ENCODE results near the gene LMO1.

LMO1 gene

GRCh38 chr11:8263109-8263768 is 439 bp downstream of the LMO1 start:
- no peak for DNase-seq

DNA sequence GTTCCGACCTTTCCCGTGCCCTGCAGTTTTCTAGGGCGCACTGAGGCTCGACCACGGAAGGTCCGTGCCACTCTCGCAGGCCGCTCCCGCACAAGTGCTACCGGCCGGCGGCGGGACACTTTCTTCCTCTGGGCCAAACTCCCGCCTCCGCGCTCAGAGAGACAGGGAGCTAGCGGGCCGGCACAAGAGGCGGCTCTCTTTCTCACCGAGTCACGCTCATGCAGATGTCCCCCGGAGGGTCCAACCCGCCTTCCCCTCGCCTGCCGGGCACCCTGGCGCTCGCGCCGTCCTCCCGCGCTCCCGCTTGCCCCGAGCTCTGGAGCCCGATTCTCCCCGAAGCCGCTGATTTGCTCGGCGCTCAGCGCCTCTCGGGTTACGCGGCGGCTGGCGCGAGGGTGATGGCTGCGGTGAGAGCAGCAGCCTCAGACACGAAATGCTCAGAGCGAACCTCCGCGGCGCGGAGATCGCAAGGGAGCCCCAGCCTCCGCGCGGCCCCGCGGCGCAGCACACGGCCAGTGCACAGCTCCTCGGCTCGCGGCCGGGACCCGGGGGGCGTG is 1.0 kb downstream of the LMO1 start:
- peak; percentile 55 for DNase-seq

GRCh38 chr11:8261921-8262551 is 1.6 kb downstream of the LMO1 start:
- DNase-seq, result no peak

DNA sequence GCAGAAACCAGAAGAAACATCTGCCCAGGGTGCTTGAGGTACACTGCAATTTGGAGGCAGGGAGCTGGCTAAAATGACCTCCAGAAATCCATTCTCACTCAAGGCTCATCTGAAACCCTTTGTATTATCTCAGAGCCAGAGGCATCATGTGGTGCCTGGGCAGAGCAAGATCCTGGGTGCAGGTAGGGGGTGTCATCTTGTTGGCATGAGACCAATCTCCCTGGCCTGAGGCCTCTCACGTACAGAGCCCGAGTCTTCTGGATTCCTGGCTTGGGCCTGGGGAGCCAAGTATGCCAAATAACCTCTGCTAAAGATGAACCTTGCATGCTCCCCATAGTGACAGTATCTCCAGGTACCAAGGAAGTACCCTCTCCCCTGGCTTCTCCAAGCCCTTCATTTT is 2.4 kb downstream of the LMO1 start:
- DNase-seq, result no peak

GRCh38 chr11:8260202-8260966 is 3.3 kb downstream of the LMO1 start:
- DNase-seq, result no peak

DNA sequence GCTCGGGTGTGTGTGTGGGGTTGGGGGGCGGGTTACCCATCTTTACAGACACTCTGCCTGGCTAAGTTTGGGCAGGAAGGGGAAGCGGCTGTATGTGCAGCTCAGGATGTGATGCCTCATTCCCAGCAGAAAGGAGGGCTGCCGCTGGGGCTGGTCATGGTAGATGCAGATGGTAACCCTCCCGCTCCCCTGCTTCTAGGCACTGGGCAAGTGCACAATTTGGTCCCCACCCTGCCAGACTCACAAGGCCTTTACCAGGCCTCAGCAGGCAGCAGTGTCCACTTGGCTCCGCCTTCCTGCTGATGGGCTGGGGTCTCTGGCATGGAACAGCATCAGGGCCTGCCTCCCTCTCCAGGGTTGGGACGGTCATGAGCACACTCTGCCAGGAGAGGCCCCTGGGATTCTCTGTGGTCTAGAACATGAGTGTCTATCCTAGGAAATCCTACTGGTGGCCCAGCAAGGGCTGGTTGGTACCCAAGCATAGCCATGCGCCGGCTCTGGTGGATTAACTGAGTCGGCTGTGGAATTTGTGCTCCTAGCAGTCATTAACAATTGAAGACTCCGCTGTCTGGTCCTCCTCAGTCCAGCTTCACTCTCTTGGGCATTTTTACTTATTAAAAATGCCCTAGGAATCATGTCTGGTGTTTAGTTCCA is 4.2 kb downstream of the LMO1 start:
- DNase-seq, result no peak

DNA sequence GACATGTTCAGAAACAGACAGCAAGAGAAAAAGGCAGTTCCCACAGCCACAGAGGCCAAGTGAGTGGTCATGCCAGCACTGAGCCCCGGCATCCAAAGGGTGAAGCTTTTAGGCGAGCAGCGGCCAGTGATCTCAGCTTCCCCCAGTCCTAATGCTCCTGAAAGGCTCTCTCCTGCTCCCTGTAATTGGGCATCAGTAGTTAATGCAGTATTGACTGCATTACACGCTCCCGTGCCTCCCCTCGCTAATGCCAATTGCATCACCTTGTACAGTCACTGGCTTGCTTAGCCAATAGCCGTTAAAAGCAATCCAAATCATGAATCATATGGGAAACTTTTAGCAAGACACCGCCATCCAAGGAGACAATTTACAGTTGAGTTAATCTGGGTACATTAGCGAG is 4.9 kb downstream of the LMO1 start:
- no peak for DNase-seq

DNA sequence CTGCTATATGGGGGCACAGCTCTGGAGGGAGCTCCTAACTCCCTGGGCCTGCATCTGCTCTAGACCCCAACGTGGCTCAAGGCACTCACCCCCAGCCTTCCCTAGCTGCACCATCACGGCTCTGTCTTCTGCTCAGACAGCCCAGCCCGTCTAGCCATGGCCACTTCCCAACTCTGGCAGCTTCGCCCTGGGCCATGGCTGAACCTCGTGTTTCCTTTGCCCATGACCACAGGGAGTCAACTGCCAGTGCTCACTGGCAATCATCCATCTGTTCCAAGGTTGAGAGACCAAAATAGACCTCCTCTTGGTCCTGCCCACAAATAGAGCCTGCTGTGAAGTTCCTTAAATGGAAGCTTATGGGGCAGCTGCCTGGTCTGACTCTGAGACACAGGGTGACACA is 5.4 kb downstream of the LMO1 start:
- no peak for DNase-seq

- no peak for DNase-seq
These were observed 6.5 kb downstream of the LMO1 start for GRCh38 chr11:8257003-8257664.

DNA sequence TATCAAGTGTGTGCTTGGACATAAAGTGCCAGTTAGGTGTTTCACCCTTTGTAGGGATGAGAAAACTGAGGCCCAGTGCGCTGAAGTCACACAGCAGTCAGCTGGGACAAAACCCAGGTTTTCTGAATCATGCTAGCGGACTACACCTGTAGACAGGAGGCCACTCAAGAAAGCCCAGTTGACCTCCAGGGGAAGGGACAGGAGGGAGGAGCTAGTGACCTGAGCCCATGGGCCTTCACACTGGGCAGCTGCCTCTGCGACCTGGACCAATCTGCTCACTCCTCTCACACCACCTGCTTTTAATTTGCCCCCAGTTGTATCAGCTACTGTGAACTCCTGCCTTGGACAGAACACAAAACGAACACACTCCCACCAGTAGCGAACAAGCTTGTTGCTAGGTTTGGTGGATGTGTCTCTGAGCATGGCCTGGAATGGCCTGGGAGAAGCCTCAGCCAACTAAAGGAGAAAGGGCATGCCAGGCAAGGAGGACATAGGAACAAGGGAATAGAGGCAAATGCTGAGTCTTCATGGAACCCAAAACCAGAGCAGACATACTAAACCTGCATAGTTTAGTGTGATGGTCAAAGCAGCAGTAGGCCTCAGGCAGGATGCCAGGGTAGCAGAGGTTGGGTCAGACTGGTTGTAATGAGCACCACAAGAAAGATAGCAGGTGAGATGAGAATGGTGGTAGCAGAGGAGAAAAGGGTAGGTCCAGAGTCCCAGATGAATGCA is 7.2 kb downstream of the LMO1 start:
- no peak for DNase-seq

- no peak for DNase-seq
These were observed 10.1 kb downstream of the LMO1 start for GRCh38 chr11:8253566-8253965.

GRCh38 chr11:8252946-8253345 is 10.7 kb downstream of the LMO1 start:
- DNase-seq, result no peak

DNA sequence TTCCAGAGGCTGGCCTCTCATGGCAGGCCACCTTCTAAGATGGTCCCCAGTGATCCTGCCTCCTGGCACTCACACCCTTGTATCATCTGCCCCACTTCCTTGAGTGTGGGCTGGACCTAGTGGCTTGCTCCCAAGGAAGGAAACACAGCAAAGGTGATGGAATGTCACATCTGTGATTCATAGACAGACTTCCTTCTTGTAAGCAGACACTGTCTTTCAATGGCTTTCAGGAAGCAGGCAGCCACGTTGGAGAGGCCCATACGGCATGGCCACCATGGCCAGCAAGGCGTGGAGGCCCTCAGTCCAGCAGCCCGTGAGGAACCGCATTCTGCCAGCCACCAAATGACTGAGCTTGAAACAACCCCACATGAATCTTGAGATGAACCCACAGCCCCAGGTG is 11.3 kb downstream of the LMO1 start:
- DNase-seq, result no peak

GRCh38 chr11:8251616-8252295 is 11.9 kb downstream of the LMO1 start:
- DNase-seq, result no peak

- no peak for DNase-seq
These were observed 12.6 kb downstream of the LMO1 start for GRCh38 chr11:8250981-8251615.

- no peak for DNase-seq
These were observed 13.2 kb downstream of the LMO1 start for GRCh38 chr11:8250434-8250833.

DNA sequence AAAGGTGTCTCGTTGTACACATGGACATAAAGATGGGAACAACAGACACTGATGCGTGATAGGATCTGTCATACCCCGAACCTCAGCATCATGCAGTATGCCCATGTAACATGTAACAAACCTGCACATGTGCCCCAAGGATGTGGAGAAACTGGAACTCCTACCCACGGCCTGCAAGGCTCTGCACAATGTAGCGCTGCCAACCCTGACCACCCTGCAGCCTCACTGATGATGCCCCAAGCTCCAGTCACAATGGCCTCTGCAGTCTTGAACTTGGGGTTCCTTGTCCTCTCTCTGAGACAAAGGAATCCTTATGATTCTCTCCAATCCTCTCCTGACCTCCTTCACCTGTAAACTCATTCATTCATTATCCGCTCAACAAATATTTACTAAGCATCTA is 14.2 kb downstream of the LMO1 start:
- DNase-seq, result no peak

DNA sequence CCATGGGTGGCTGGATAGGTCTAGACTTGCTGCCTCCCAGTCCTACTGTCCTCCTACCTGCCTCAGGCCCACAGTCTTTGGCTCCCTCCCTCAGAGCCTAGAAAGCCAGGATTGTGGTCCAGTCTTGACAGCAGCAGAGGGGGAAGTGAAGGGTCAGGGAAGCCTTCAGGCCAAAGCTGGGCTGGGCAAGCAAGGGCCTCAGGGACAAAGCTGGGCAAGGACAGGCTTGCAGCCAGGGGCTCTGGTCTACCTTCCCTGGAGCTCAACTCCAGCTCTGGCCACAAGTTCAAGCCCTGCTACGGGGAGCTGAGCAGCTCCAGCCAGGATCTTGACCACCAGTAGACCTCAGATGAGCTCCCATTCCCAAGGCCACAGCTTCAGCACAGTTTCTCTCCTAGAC is 14.9 kb downstream of the LMO1 start:
- DNase-seq, result no peak

- peak; percentile 41 for DNase-seq
These were observed 16.4 kb downstream of the LMO1 start for GRCh38 chr11:8247312-8247711.

- DNase-seq, result no peak
These were observed 20.2 kb downstream of the LMO1 start for GRCh38 chr11:8243458-8243857.

Measured in stimulated activated CD4-positive, alpha-beta T cell treated with anti-CD3 and anti-CD28 coated beads, Interleukin-15, amount 100 ng/mL, for 24 hours (primary cell).